ENCODE measurements around the gene LBP.

DNA sequence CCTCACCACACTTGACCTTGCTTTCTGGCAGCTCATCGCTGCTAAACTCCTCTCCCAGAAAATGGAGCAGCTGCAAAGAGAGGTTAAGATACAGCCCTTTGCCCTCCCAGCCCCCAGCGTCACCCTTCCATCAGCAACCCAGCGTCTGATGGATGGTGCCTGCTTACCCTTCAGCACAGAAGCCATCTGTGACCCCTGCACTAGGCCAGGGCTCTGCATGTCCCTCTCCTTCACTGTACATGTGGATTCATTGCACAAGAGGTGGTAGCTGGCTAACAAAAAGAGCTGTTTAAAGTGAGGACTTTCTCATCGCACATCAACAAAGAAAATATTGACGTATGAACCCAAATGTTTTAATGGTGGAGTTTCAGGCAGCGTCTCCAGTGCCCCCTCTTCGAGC is 12.3 kb downstream of the LBP start:
- TF ChIP-seq POLR2A (IDR thresholded peaks at IDR 0.05) (peak; percentile 10), CTCF (IDR thresholded peaks at IDR 0.05) (no peak)
